H4 (cell line): ENCODE data around the gene STH. TPM values are rescaled to one million over a fixed set of nuclear protein-coding genes. Genes with fewer than 3 reads are reported as not detected.

Experiments used
- DNase-seq: peaks from one replicate; pipeline ENCODE4 v3.0.0-alpha.2; 2015; ENCODE audit warnings: low spot score
- total RNA-seq: library from RNA; depleted of rRNA; stranded (reverse); fragments of >200 nt; shearing (Covaris generic); gene quantifications from 2 replicates; pipeline ENCODE4 v1.2.3, GENCODE V29; 2014

Gene STH
- total RNA-seq, 1 experiment from 2014 or later: not detected

DNA sequence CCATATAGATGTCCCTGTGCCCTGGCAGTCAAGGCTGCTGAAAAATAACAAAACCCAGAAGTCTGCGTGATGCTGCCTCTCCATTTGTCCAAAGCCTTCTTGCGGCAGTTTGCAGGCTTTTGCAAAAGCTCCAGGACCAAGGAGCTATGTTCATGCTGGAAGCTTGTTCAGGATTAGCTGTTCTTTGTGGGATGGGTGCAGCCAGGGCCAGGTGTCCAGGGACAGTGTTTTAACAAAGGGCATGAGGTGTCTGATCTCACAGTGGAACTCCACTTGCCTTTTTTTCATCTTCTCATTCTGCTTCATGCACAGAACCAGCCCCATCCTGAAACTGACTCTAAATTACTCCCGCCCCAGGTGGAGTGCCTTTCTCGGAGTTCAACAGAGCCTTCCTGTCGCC is 31.7 kb upstream of the STH start:
- DNase-seq: no peak

DNA sequence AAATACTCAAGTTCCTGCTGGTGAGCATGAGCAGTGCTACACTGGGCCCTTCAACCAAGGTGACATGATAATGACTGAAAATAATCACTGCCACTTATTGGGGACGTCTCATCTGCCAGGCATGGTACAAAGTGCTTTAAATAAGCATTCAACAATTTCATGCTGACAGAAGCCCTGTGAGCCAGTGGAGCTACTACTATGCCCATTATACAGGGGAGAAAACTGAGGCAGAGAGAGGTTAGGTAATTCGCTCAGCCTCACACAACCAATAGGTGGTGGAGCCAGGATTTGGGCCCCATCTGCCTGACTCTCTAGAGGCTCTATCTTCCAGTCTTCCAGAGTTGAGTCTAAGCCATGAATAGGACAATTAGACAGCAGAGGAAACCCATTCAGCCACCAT is 30.3 kb upstream of the STH start:
- DNase-seq: no peak

DNA sequence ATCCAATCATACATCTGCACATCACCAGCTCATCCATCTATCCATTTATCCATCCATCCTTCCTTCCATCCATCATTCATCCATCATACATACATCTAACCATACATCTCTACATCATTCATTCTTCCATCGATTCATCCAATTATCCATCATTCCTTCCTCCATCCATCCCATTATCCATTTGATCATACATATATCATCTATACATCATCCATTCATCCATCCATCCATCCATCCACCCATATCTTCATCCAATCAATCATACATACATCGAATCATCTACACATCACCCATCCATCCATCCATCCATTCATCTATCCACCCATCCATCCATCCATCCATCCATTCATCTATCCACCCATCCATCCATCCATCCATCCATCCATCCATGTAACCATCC is 29.3 kb upstream of the STH start:
- no peak for DNase-seq

DNA sequence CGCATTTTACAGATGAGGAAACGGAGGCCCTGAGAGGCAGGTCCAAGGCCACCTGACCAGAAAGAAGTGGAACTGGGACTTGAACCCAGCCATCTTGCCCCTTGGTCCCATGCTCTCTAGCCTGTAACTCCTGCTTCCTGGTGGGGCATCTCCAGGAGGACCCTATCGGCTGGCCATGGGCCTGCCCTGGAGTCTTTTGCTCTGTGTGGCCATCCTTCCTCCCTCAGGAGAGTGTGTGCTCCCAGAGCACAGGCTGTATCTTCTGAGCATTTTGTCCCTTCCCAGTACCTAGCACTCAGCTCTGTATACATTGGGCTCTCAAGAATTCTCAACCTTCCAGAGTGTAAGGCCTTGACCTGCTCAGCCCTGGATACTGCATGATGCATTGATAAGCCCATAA is 28.4 kb upstream of the STH start:
- DNase-seq: no peak

DNA sequence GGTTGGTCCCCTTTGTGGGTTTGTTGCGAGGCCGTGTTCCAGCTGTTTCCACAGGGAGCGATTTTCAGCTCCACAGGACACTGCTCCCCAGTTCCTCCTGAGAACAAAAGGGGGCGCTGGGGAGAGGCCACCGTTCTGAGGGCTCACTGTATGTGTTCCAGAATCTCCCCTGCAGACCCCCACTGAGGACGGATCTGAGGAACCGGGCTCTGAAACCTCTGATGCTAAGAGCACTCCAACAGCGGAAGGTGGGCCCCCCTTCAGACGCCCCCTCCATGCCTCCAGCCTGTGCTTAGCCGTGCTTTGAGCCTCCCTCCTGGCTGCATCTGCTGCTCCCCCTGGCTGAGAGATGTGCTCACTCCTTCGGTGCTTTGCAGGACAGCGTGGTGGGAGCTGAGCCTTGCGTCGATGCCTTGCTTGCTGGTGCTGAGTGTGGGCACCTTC is 27.3 kb upstream of the STH start:
- no peak for DNase-seq

DNA sequence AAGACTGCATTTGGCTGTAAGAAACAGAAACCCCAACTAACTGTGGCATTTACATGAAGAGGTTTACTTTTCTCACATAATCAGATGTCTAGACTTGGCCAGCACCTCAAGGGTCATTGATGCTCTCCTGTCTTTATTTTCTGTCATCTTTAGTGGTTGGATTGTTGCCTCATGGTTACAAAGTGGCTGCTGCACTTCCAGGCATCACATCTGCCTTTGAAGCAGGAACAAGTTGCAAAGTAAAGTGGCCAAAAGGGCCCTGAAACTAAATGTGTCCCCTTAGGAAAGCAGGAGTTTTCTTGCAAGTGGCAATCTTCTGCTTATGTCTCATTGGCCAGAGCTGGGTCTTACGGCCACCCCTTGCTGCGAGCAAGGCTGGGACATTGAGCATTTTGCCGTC is 26.5 kb upstream of the STH start:
- no peak for DNase-seq

DNA sequence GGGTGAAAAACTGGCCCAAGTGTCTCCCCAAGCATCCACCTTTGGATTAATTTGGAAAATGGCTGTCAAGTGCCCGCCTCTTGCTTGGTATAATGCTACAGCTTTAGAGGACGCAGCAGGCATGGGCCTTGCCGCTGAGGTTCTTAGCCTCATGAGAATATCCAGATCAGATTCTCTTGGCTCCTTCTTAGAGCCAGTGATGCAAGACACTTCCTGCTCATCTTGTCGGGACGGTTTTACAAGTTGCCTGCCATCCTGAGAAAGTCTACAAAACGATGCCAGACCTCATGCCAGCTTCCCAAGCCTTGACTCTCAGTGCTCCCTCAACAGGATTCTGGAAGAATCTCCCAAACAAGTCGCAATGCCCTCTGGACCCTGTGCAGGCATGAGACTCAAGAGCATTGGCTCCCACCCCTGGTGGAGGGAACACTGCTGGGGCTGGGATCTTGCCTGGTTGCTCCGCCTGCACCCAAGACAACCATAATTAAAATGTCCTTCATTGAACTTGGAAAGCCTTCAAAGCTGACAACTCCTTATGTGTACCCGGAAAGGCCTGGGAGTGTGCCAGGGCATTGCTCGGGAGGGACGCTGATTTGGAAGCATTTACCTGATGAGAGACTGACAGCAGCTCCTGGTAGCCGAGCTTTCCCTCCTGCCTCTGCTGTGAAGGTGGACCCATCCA is 25.8 kb upstream of the STH start:
- no peak for DNase-seq

DNA sequence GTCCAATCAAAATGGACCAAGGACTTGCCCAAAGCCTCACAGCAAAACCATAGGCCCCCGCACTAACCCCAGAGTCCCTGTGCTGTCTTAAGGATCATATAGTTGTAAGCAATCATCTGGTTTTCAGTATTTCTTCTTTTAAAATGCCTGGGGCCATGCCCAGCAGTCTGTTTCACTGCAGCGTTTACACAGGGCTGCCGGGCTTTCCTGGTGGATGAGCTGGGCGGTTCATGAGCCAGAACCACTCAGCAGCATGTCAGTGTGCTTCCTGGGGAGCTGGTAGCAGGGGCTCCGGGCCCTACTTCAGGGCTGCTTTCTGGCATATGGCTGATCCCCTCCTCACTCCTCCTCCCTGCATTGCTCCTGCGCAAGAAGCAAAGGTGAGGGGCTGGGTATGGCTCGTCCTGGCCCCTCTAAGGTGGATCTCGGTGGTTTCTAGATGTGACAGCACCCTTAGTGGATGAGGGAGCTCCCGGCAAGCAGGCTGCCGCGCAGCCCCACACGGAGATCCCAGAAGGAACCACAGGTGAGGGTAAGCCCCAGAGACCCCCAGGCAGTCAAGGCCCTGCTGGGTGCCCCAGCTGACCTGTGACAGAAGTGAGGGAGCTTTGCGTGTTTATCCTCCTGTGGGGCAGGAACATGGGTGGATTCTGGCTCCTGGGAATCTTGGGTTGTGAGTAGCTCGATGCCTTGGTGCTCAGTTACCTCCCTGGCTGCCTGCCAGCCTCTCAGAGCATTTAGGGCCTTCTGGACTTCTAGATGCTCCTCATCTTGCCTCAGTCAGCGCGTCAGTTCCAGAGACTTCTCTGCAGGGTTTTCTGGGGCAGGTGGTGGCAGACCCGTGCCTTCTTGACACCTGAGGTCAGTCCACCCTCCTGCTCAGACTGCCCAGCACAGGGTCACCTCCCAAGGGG is 24.8 kb upstream of the STH start:
- DNase-seq: no peak

DNA sequence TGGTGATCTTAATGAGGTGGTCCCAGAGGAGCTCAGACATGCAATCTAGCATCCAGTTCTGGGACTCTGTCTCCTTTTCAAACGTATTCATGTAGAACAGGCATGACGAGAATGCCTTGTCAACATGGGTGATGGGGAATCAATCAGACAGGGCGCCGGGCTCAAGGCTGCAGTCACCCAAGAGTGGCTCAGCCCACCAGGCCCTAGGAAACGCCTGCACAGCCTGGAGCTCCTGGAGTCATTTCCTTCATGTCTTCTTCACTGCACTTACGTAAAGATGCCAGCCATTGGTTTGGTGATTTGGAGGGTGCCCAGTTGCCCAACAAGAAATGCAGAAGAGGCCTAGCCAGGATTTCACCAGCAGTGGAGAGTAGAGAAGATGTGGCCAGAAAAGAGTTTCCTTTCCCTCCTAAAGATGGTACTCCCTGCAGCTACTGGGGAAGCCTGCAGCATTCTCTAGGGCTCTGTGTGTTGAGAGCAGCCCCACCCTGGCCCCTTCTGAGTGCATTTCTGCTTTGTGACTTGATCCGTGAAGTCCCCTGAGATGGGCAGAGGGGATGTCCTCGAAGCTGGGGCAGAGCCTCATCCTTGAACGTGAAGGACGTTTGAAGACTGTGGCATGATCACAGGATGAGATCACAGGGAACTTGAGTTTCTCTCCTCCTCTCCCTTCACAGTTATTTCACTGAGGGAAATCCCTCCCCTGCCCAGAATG is 24.0 kb upstream of the STH start:
- no peak for DNase-seq

DNA sequence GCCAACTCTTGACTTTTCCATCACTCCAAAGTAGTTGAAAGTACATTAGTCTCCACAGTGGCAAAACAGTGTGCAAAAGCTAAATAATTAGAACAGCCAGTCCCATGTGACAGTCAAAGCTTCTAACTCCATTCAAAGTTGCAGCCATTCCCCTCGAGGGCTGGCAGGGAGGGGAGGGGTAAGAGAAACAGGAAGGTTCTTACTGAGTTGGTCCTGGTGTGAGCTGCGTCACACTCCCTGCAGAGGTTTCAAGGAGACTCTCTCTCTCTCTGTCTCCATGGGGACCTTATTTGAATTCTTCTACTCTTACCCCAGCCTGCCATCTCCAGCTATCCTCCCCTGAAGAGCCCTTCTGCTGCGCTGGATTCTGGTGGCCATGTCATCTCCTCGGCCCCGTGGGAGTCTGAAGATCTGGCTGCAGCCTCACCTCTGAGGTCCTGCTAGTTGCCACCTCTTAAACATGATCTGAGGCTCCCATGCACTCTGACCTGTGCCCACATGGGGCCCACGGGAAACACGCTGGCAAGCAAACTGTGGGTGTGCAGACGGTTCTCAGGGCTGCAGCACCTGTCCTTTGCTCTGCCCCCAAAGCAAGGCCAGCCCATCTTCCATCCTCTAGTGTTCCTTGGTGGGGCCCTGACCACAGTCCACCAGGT is 23.3 kb upstream of the STH start:
- DNase-seq: no peak

DNA sequence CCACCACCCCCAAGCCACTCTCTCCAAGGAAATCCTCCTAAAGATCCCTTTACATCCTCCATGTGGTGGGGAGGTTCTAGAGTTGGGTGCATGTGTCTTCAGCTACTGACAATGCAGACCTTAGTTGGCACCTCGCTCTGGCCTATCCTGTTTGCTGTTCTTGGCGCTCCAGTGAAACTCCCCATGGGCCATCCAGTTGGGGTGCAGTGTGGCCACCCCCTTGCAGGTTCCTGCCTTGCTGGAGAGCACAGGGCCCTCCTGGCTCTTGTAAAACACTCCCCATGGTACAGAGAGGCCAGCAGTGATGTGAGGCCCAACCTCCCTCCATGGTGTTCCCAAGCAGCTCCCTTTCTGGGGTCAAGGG is 22.7 kb upstream of the STH start:
- no peak for DNase-seq

DNA sequence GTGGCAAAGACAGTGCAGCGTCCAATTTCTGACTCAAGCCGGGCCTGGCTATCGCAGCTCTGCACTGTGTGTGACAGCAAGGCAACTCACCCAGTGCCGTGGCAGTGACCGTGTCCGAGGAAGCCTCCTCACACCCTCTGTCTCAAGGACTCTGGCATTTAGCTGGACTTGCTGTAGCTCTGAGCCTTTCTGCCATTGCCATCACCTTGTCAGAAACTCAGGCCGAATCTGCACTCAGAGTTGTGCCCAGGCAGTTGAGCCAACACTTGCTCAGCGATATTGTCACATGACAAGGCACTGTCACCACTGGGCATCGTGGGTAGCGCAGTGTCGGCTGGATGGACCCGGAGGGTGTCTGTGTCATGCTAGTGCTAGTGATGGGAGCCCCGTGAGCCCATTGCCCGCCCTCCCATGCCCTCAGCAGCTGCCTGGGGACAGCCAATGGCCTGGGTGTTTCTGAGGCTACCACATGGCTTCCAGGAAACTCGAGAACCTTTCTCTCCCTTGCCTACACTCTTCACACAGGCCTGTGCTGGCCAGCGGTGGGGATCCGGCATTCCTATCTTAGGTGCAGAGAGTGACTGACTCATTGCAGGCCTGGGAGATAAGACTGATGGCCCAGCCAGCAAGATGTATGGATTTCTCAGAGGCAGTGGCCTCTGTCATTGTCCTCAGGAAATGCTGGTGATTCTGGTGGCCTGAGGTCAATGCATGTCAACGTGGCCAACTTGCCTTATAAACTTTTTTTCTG is 22.1 kb upstream of the STH start:
- DNase-seq: no peak

DNA sequence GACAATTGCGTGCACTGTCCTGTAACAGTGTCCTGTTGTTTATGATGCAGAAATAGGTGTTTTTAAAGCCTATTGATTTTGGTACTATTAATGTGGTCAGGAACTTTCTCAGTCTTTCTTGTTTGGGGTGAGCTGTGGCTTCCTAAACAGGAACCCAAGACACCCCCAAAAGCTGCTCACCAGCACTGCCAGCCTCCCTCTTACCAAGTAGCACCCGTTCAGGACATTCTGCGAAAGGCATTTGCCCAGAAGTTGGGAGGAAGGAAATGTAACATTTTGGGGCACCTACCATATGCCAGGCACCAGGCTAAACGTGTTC is 21.6 kb upstream of the STH start:
- DNase-seq: no peak

DNA sequence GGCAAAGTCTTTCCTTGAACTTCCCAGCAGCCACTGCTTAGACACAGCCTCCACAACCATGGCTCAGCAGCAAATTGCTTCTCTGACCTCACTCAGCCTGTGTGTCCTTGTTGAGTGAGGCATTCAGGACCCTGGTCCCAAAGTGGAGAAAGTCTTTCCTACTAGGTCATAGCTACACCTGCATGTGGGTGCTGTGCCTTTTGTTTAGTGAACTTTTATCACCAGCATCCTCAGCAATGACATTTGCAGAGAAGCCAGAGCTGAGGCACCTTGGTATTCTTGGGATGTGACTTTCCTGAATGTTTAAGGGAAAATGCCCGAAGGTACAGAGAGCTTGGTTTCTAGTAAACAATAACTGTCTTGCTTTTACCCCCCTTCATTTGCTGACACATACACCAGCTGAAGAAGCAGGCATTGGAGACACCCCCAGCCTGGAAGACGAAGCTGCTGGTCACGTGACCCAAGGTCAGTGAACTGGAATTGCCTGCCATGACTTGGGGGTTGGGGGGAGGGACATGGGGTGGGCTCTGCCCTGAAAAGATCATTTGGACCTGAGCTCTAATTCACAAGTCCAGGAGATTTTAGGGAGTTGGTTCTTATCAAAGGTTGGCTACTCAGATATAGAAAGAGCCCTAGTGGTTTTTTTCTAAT is 20.9 kb upstream of the STH start:
- no peak for DNase-seq

DNA sequence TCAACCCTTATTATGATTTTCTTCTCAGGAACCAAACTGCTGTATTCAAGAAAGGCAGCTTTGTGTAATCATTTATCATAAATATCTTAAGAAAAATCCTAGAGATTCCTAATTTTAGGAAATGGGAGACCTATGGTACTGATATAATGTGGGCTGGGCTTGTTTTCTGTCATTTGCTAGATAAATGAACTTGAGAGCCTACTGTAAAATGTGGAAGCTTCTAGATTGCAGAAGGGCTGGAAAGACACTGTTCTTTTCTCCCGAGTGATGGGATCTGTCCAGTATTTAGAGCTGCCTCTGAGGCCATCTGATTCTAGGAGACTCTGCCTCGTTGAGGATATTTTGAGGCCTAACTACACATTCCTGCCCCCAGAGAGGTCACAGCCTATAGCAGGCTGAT is 19.9 kb upstream of the STH start:
- no peak for DNase-seq

DNA sequence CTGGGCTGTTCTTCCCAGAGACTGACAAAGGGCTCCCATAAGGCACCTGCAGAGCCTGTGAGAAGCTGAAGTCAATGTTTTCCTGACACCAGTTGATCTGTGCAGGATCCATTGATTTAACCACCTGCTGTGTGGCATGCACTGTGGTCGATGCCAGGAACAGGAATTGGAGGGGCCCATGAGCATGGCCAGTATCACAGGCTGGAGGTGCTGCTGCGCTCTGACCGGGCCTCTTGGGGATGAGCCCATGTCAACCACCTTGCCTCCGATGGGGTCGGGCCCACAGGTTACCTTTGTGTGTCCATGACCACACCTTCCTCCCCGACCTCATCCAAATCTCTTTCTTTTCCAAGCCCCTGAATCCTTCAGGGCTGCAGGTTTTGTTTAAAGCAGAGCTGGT is 18.2 kb upstream of the STH start:
- DNase-seq: no peak

DNA sequence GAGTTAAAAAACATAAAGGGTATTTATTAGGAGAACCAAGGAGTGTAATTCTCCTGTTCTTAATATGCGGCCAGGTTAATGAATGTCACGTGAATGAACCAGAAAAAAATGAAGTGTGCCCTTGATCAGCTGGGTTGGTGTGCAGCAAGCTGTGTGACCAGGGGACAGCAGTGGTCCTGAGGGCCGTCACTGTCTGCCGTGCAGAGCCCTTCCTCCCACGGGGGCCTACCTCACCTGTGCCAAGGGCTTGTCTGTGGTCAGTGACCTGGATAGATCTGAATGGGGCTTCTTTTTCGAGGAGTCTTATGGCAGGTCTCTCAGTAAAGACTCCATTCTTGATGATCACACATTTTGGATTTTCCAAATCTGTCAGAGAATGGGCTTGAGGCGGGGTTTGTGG is 17.7 kb upstream of the STH start:
- DNase-seq: no peak

DNA sequence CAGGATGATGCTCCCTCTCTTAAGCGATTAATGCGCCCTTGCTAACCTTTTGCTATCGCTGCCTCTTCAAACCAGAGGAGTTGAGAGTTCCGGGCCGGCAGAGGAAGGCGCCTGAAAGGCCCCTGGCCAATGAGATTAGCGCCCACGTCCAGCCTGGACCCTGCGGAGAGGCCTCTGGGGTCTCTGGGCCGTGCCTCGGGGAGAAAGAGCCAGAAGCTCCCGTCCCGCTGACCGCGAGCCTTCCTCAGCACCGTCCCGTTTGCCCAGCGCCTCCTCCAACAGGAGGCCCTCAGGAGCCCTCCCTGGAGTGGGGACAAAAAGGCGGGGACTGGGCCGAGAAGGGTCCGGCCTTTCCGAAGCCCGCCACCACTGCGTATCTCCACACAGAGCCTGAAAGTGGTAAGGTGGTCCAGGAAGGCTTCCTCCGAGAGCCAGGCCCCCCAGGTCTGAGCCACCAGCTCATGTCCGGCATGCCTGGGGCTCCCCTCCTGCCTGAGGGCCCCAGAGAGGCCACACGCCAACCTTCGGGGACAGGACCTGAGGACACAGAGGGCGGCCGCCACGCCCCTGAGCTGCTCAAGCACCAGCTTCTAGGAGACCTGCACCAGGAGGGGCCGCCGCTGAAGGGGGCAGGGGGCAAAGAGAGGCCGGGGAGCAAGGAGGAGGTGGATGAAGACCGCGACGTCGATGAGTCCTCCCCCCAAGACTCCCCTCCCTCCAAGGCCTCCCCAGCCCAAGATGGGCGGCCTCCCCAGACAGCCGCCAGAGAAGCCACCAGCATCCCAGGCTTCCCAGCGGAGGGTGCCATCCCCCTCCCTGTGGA is 16.0 kb upstream of the STH start:
- no peak for DNase-seq

DNA sequence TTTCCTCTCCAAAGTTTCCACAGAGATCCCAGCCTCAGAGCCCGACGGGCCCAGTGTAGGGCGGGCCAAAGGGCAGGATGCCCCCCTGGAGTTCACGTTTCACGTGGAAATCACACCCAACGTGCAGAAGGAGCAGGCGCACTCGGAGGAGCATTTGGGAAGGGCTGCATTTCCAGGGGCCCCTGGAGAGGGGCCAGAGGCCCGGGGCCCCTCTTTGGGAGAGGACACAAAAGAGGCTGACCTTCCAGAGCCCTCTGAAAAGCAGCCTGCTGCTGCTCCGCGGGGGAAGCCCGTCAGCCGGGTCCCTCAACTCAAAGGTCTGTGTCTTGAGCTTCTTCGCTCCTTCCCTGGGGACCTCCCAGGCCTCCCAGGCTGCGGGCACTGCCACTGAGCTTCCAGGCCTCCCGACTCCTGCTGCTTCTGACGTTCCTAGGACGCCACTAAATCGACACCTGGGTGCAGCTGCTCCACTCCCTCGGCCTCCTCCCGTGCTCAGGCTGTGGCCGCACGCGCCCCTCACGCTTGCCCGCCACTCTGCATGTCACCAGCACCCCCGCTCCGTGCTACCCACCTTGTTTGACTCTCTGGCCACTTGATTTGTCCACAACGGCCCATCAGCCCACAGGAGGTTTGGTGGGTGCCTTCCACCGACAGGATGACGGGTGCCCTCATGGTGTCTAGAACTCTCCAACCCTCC is 15.3 kb upstream of the STH start:
- no peak for DNase-seq

DNA sequence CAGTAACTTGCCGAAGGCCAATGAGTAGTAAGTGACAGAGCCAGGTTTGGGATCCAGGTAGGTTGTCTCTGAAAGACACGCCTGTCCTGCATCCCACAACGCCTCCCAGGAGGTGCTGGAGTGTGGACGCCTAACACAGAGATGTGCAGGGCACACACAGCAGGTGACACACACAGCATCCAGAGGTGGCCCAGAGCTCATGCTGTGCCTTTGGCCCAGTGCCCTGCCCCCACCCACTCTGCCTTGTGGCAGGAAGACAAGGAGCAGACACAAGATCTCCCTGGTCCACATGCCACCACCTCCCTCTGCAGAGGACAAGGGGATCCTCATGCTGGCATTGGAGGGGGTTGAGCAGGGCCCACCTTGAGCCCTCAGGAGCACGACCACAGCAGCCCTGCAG is 14.7 kb upstream of the STH start:
- no peak for DNase-seq
